Measurements from ENCODE around the gene STIM2.

The STIM2 gene

GRCh38 chr4:26887809-26888208 is 27.2 kb downstream of the STIM2 start:
- no peaks in the 10 kb centered on the region for H3K9me2 ChIP-seq (replicated peaks; ENCODE audit: insufficient read depth, low read length)

DNA sequence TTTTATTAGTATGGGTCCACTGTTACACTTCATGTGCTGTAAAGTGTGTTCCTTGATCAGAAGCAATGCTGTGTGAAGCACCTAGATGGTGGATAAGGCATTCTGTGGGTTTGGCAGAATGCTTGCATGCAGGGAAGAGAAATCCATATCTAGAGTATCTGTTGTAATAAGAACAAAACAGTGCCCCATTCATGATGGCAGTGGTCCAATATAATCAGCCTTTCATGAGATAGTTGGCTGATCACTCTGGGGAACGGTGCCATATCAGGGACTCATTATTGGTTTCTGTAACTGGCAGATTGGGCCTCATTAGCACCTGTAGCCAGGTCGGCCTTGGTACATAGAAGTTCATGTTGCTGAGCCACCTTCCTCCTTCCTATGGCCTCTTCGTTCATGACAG is 28.7 kb downstream of the STIM2 start:
- Histone ChIP-seq H3K36me3 (replicated peaks; ENCODE audit: insufficient read depth, low read length) (no peaks in the 10 kb centered on the region), H3K79me2 (ENCODE audit: low read length) (peaks cover 38% of the 10 kb centered on the region)

More at GRCh38 chr4:26887809-26888208, 27.2 kb downstream of the STIM2 start:
- H2AFZ ChIP-seq (ENCODE audit: low read length), result no peak overlapping the region
- H3K4me2 ChIP-seq (ENCODE audit: low read depth, low read length), result no peak overlapping the region
- H3K4me1 ChIP-seq (ENCODE audit: low read length), result peaks cover 26% of the 10 kb centered on the region
- H4K20me1 ChIP-seq (ENCODE audit: insufficient read depth, low read length), result no peaks in the 10 kb centered on the region
- H3K9me3 ChIP-seq (replicated peaks; ENCODE audit: insufficient read depth, low read length), result no peaks in the 10 kb centered on the region
- DNase-seq, result no peak
- H3K36me3 ChIP-seq (replicated peaks; ENCODE audit: insufficient read depth, low read length), result no peaks in the 10 kb centered on the region
- H3K4me3 ChIP-seq (ENCODE audit: low read length), result no peak overlapping the region
- H3F3A ChIP-seq (ENCODE audit: insufficient read depth, low read length), result no peaks in the 10 kb centered on the region
- no peaks in the 10 kb centered on the region for H3K27me3 ChIP-seq (replicated peaks; ENCODE audit: insufficient read depth, low read length)
- peaks cover 41% of the 10 kb centered on the region for H3K79me2 ChIP-seq (ENCODE audit: low read length)
- H3K9ac ChIP-seq (ENCODE audit: low read length), result no peak overlapping the region
- TF ChIP-seq EZH2 (optimal IDR thresholded peaks at IDR 0.05; ENCODE audit: low read depth, low read length) (no peak), CTCF (IDR thresholded peaks at IDR 0.05; ENCODE audit: low read length) (no peak), EZH2phosphoT487 (IDR thresholded peaks at IDR 0.05; ENCODE audit: low read length) (no peak)
- H3K27ac ChIP-seq (ENCODE audit: low read length), result no peak overlapping the region

DNA sequence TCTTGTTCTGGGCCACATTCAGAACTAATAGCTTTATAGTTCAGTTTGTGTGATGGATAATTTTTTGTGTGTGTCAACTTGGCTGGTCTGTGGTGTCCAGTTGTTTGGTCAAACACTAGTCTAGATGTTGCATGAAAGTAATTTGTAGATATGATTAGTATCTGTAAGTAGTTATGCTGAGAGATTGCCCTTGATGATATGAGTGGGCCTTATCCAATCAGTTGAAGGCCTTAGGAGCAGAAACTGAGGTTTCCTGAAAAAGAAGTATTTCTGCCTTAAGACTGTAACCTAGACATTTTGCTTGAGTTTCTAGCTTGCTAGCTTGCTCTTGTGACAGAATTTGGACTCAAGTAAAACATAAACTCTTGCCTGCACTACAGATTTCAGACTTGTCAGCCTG is 30.4 kb downstream of the STIM2 start:
- no peak for TF ChIP-seq EZH2phosphoT487 (IDR thresholded peaks at IDR 0.05; ENCODE audit: low read length)
- no peak for TF ChIP-seq CTCF (IDR thresholded peaks at IDR 0.05; ENCODE audit: low read length)
- no peak for TF ChIP-seq EZH2 (optimal IDR thresholded peaks at IDR 0.05; ENCODE audit: low read depth, low read length)
- no peaks in the 10 kb centered on the region for H3K27me3 ChIP-seq (replicated peaks; ENCODE audit: insufficient read depth, low read length)
- H4K20me1 ChIP-seq (ENCODE audit: insufficient read depth, low read length), result no peaks in the 10 kb centered on the region
- H3K9me2 ChIP-seq (replicated peaks; ENCODE audit: insufficient read depth, low read length), result no peaks in the 10 kb centered on the region
- H3K9ac ChIP-seq (ENCODE audit: low read length), result no peak overlapping the region
- no peak overlapping the region for H3K4me3 ChIP-seq (ENCODE audit: low read length)
- H3K9me3 ChIP-seq (replicated peaks; ENCODE audit: insufficient read depth, low read length), result no peaks in the 10 kb centered on the region
- no peak overlapping the region for H3K27ac ChIP-seq (ENCODE audit: low read length)
- no peak overlapping the region for H3K4me2 ChIP-seq (ENCODE audit: low read depth, low read length)
- peaks cover 7% of the 10 kb centered on the region; the same call in 1 of the 2 replicates for H3K4me1 ChIP-seq (ENCODE audit: low read length)
- peaks cover 34% of the 10 kb centered on the region for H3K79me2 ChIP-seq (ENCODE audit: low read length)
- no peaks in the 10 kb centered on the region for H3F3A ChIP-seq (ENCODE audit: insufficient read depth, low read length)
- no peak for DNase-seq
- H2AFZ ChIP-seq (ENCODE audit: low read length), result no peak overlapping the region
- no peaks in the 10 kb centered on the region for H3K36me3 ChIP-seq (replicated peaks; ENCODE audit: insufficient read depth, low read length)

More for the DNA sequence above, 28.7 kb downstream of the STIM2 start:
- Histone ChIP-seq H3K9me2 (replicated peaks; ENCODE audit: insufficient read depth, low read length) (no peaks in the 10 kb centered on the region), H3K27ac (ENCODE audit: low read length) (no peak overlapping the region), H3K4me1 (ENCODE audit: low read length) (peaks cover 20% of the 10 kb centered on the region), H3K9ac (ENCODE audit: low read length) (no peak overlapping the region), H3K9me3 (replicated peaks; ENCODE audit: insufficient read depth, low read length) (no peaks in the 10 kb centered on the region), H2AFZ (ENCODE audit: low read length) (no peak overlapping the region), H3F3A (ENCODE audit: insufficient read depth, low read length) (no peaks in the 10 kb centered on the region), H3K27me3 (replicated peaks; ENCODE audit: insufficient read depth, low read length) (no peaks in the 10 kb centered on the region), H3K4me2 (ENCODE audit: low read depth, low read length) (no peak overlapping the region), H4K20me1 (ENCODE audit: insufficient read depth, low read length) (no peaks in the 10 kb centered on the region), H3K4me3 (ENCODE audit: low read length) (no peak overlapping the region)
- TF ChIP-seq EZH2 (optimal IDR thresholded peaks at IDR 0.05; ENCODE audit: low read depth, low read length) (no peak), CTCF (IDR thresholded peaks at IDR 0.05; ENCODE audit: low read length) (no peak), EZH2phosphoT487 (IDR thresholded peaks at IDR 0.05; ENCODE audit: low read length) (no peak)
- DNase-seq, result no peak

Data from MM.1S (cell line).